Ishikawa (cell line): ENCODE measurements around the gene WSB1.

Experiments used
- CEBPB ChIP-seq: IDR thresholded peaks from 2 replicates; pipeline ENCODE4 v1.6.1; 2012
- EP300 ChIP-seq: IDR thresholded peaks from 2 replicates; pipeline ENCODE4 v1.6.1; 2012; ENCODE audit warnings: borderline replicate concordance
- TAF1 ChIP-seq: IDR thresholded peaks from 2 replicates; pipeline ENCODE4 v1.6.1; 2012; ENCODE audit warnings: low read depth, mild to moderate bottlenecking

GRCh38 chr17:27284811-27285415, 9.0 kb upstream of the WSB1 start:
- no peak for TF ChIP-seq TAF1
- TF ChIP-seq EP300, result no peak
- TF ChIP-seq CEBPB, result no peak
